Loucy (cell line): Measurements from ENCODE around the gene ERFL.
A peak's percentile ranks its signal among the peaks of the same experiment; 100 is the strongest.

Source experiments
- H2AFZ ChIP-seq: fragments of 200-600 bp; sonication (generic); 2 replicates; pipeline ENCODE4 v1.6.0; 2016; ENCODE audit warnings: antibody characterized with exemption, mild to moderate bottlenecking, low read length, moderate library complexity
- H3F3A ChIP-seq: fragments of 200-600 bp; 2 replicates; pipeline ENCODE4 v1.6.0; 2016; ENCODE audit warnings: antibody characterized with exemption, low read depth, mild to moderate bottlenecking
- H3K27me3 ChIP-seq: fragments of 200-600 bp; sonication (generic); 2 replicates; pipeline ENCODE4 v1.6.1; 2014; ENCODE audit warnings: low read length, mild to moderate bottlenecking; ENCODE audit not compliant: insufficient read depth, poor library complexity, severe bottlenecking
- H3K36me3 ChIP-seq: fragments of 200-600 bp; sonication (generic); 2 replicates; pipeline ENCODE4 v1.6.1; 2016; ENCODE audit warnings: low read length; ENCODE audit not compliant: insufficient read depth
- H3K4me1 ChIP-seq: fragments of 200-600 bp; sonication (generic); 2 replicates; pipeline ENCODE4 v1.5.1; 2014; ENCODE audit warnings: low read length, mild to moderate bottlenecking; ENCODE audit not compliant: insufficient read depth, poor library complexity, severe bottlenecking
- H3K4me2 ChIP-seq: fragments of 200-600 bp; sonication (generic); 2 replicates; pipeline ENCODE4 v1.6.0; 2014; ENCODE audit warnings: antibody characterized with exemption, low read length, low read depth, mild to moderate bottlenecking; ENCODE audit not compliant: poor library complexity, severe bottlenecking
- H3K4me3 ChIP-seq: fragments of 200-600 bp; sonication (generic); 2 replicates; pipeline ENCODE4 v1.5.1; 2014; ENCODE audit warnings: low read length, mild to moderate bottlenecking, mixed read lengths; ENCODE audit not compliant: poor library complexity, severe bottlenecking
- H3K79me2 ChIP-seq: fragments of 200-600 bp; sonication (generic); 2 replicates; pipeline ENCODE4 v1.6.1; 2014; ENCODE audit warnings: low read length; ENCODE audit not compliant: insufficient read depth
- H3K9ac ChIP-seq: fragments of 200-600 bp; sonication (generic); 2 replicates; pipeline ENCODE4 v1.6.0; 2014; ENCODE audit warnings: mild to moderate bottlenecking, low read depth, low read length, moderate library complexity; ENCODE audit not compliant: poor library complexity, severe bottlenecking
- H3K9me2 ChIP-seq: fragments of 200-600 bp; sonication (generic); replicated peaks from 2 replicates; pipeline ENCODE4 v1.6.1; 2016; ENCODE audit warnings: low read depth, low read length, mixed read lengths
- H3K9me3 ChIP-seq: fragments of 200-600 bp; sonication (generic); 2 replicates; pipeline ENCODE4 v1.6.1; 2014; ENCODE audit warnings: mild to moderate bottlenecking, antibody characterized with exemption, low read length, low read depth; ENCODE audit not compliant: insufficient read depth
- H4K20me1 ChIP-seq: fragments of 200-600 bp; sonication (generic); 2 replicates; pipeline ENCODE4 v1.6.0; 2014; ENCODE audit warnings: antibody characterized with exemption, low read length, mild to moderate bottlenecking; ENCODE audit not compliant: insufficient read depth, poor library complexity, severe bottlenecking
- EZH2phosphoT487 ChIP-seq: fragments of 200-600 bp; IDR thresholded peaks from 2 replicates; pipeline ENCODE4 v1.6.1; 2018; ENCODE audit warnings: antibody characterized with exemption, mild to moderate bottlenecking, moderate library complexity, borderline replicate concordance
- TF ChIP-seq, protein P1 (sequence below): fragments of 200-600 bp; sonication (generic); conservative IDR thresholded peaks from 2 replicates; pipeline ENCODE4 v1.5.1; 2014; ENCODE audit warnings: mild to moderate bottlenecking, antibody characterized with exemption, low read length

ERFL gene

DNA sequence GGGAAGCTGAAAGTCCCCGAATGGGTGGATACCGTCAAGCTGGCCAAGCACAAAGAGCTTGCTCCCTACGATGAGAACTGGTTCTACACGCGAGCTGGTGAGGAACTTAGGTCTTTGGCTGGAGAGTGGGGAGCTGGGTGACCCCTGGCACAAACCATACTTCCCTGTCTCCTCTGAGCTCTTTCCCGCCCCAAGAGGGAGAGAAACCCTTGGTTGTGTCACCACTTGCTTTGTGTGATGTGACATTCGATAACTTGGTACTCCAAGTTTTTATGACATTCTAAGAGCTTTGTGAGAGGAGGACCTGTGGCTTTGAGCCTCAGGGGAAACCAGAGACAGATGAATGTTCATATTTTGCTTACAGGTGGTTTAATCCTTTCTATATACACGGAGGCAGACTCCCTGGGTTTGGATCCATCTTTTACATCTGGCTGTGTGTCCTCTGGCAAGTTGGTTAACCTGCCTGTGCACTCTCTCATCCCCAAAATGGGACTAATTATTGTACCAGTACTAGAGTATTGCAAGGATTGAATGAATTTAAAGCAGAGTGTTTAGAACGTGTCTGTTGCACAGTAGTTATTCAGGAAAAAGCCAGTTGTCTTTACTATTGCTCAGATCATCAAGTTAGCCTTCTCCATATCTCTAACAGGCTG is 67.0 kb downstream of the ERFL start:
- Histone ChIP-seq H3K27me3 (peaks cover 5% of the 10 kb centered on the region), H3F3A (no peaks in the 10 kb centered on the region), H2AFZ (no peak overlapping the region), H3K9ac (peak overlapping the region; percentile 100), H3K9me2 (no peaks in the 10 kb centered on the region), H3K9me3 (no peaks in the 10 kb centered on the region), H3K4me3 (peak overlapping the region; percentile 93), H3K4me2 (peak overlapping the region; percentile 92), H4K20me1 (peaks cover 55% of the 10 kb centered on the region), H3K79me2 (peaks cover 60% of the 10 kb centered on the region), H3K36me3 (peaks cover 41% of the 10 kb centered on the region), H3K4me1 (peaks cover 47% of the 10 kb centered on the region)
- no peak for TF ChIP-seq EZH2phosphoT487
- TF ChIP-seq, protein P1, sequence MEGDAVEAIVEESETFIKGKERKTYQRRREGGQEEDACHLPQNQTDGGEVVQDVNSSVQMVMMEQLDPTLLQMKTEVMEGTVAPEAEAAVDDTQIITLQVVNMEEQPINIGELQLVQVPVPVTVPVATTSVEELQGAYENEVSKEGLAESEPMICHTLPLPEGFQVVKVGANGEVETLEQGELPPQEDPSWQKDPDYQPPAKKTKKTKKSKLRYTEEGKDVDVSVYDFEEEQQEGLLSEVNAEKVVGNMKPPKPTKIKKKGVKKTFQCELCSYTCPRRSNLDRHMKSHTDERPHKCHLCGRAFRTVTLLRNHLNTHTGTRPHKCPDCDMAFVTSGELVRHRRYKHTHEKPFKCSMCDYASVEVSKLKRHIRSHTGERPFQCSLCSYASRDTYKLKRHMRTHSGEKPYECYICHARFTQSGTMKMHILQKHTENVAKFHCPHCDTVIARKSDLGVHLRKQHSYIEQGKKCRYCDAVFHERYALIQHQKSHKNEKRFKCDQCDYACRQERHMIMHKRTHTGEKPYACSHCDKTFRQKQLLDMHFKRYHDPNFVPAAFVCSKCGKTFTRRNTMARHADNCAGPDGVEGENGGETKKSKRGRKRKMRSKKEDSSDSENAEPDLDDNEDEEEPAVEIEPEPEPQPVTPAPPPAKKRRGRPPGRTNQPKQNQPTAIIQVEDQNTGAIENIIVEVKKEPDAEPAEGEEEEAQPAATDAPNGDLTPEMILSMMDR = no peak

DNA sequence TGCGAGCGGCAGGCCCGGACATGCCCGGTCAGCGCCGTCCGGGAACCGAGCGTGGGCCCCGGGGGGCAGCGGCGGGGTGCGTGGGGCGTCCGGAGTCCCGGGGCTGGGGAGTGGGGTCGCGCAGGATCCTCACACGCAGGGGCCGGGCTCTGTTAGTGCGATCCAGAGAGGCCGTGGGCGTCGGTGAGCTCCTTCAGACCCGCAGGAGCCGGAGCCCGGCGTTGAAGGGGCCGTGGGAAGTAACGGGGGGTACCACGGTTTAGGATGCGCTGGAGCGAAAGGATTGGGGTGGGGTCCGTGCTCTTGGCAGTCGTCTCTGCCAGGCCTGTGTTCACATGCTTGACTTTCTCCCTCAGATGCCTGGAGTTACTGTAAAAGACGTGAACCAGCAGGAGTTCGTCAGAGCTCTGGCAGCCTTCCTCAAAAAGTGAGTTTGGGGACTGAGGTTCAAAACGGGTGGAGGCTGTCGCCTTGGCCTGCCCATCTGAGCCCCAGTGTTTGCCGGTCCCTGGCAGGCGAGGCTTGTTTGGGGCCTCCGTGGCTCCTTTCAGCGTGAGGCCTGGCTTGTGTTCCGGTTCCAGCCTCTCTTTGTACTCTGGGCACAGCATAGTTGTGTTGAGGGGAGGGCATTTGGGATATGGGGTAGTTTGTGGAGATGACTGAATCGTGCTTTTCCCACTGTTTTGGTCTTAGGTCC is 67.7 kb downstream of the ERFL start:
- H3K9me3 ChIP-seq = no peaks in the 10 kb centered on the region
- peaks cover 40% of the 10 kb centered on the region for H3K36me3 ChIP-seq
- H4K20me1 ChIP-seq = peaks cover 52% of the 10 kb centered on the region
- peaks cover 5% of the 10 kb centered on the region for H3K27me3 ChIP-seq
- peaks cover 44% of the 10 kb centered on the region for H3K4me1 ChIP-seq
- TF ChIP-seq, protein P1 = no peak
- TF ChIP-seq EZH2phosphoT487 = no peak
- peak overlapping the region; percentile 92 for H3K4me2 ChIP-seq
- no peaks in the 10 kb centered on the region for H3K9me2 ChIP-seq
- H3F3A ChIP-seq = no peaks in the 10 kb centered on the region
- H3K79me2 ChIP-seq = peaks cover 55% of the 10 kb centered on the region
- H3K4me3 ChIP-seq = peak overlapping the region; percentile 93
- peak overlapping the region; percentile 100 for H3K9ac ChIP-seq
- no peak overlapping the region for H2AFZ ChIP-seq

DNA sequence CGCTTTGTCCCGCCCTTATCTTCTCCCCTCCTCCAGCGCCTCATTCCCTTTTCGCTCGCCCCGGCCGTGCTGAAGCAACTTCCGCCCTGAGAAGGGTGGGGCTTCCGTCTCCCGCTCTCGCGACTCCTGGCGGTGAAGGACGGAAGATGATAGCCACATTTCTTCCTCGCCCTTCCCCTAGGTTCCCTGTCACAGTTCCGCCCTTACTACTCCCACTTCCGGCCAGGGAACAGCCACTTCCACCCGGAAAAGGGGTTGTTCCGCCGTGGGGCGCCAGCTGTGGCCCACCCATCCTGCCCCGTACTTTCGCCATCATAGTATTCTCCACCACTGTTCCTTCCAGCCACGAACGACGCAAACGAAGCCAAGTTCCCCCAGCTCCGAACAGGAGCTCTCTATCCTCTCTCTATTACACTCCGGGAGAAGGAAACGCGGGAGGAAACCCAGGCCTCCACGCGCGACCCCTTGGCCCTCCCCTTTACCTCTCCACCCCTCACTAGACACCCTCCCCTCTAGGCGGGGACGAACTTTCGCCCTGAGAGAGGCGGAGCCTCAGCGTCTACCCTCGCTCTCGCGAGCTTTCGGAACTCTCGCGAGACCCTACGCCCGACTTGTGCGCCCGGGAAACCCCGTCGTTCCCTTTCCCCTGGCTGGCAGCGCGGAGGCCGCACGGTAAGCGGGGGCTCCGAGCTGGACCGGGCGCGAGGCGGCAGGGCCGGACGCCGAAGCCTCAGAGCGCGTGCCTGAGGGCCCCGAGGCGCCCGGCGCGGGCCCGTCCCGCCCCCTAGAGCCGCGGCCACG is 68.4 kb downstream of the ERFL start, which contains the start of gene RPS19:
RPS19 (plus strand) TSS at position 638 of the 801 bp plus-strand sequence. CDS start 520 bp downstream, outside the sequence.
- no peaks in the 10 kb centered on the region for H3F3A ChIP-seq
- TF ChIP-seq EZH2phosphoT487 = no peak
- TF ChIP-seq, protein P1 = peak; percentile 52; the same call in 1 of the 2 replicates
- no peaks in the 10 kb centered on the region for H3K9me3 ChIP-seq
- H3K4me2 ChIP-seq = peak within 1 kb of the TSS; percentile 92
- peaks cover 45% of the 10 kb centered on the region for H4K20me1 ChIP-seq
- H3K27me3 ChIP-seq = peaks cover 5% of the 10 kb centered on the region
- no peaks in the 10 kb centered on the region for H3K9me2 ChIP-seq
- peaks cover 44% of the 10 kb centered on the region for H3K4me1 ChIP-seq
- peak within 1 kb of the TSS; percentile 93 for H3K4me3 ChIP-seq
- H3K9ac ChIP-seq = peak within 1 kb of the TSS; percentile 100
- peaks cover 33% of the 10 kb centered on the region for H3K36me3 ChIP-seq
- H3K79me2 ChIP-seq = peaks cover 48% of the 10 kb centered on the region
- H2AFZ ChIP-seq = peak within 1 kb of the TSS; percentile 92
